GM21390 (cell line): ENCODE measurements around the gene C1QTNF8.

Source experiments
- ATAC-seq: cut with Tn5 transposase; IDR thresholded peaks from one replicate; pipeline ENCODE4 v1.9.1; 2021; ENCODE audit not compliant: unreplicated experiment

Gene C1QTNF8

GRCh38 chr16:1063728-1064127 is 32.3 kb downstream of the C1QTNF8 start:
- ATAC-seq = no peak

- no peak for ATAC-seq
Measured at GRCh38 chr16:1062895-1063294, 33.1 kb downstream of the C1QTNF8 start.

- ATAC-seq = no peak
Measured at GRCh38 chr16:1061769-1062505, 34.1 kb downstream of the C1QTNF8 start.

- no peak for ATAC-seq
Measured at GRCh38 chr16:1060416-1061340, 35.4 kb downstream of the C1QTNF8 start.

- no peak for ATAC-seq
Measured at GRCh38 chr16:1059310-1059709, 36.7 kb downstream of the C1QTNF8 start.

GRCh38 chr16:1058216-1058615 is 37.8 kb downstream of the C1QTNF8 start:
- ATAC-seq = no peak

- ATAC-seq = no peak
Measured at GRCh38 chr16:1057252-1057932, 38.7 kb downstream of the C1QTNF8 start.

- ATAC-seq = no peak
Measured at GRCh38 chr16:1056196-1056595, 39.8 kb downstream of the C1QTNF8 start.

GRCh38 chr16:1055557-1055924 is 40.5 kb downstream of the C1QTNF8 start:
- no peak for ATAC-seq

GRCh38 chr16:1054660-1055556 is 41.1 kb downstream of the C1QTNF8 start:
- ATAC-seq = no peak

- ATAC-seq = no peak
Measured at GRCh38 chr16:1053700-1054368, 42.2 kb downstream of the C1QTNF8 start.

GRCh38 chr16:1053121-1053521 is 42.9 kb downstream of the C1QTNF8 start:
- no peak for ATAC-seq

- ATAC-seq = no peak
Measured at GRCh38 chr16:1052721-1053120, 43.3 kb downstream of the C1QTNF8 start.

- ATAC-seq = no peak
Measured at GRCh38 chr16:1051446-1051845, 44.6 kb downstream of the C1QTNF8 start.

- no peak for ATAC-seq
Measured at GRCh38 chr16:1050921-1051320, 45.1 kb downstream of the C1QTNF8 start.

GRCh38 chr16:1050516-1050915 is 45.5 kb downstream of the C1QTNF8 start:
- ATAC-seq = no peak

- ATAC-seq = no peak
Measured at GRCh38 chr16:1049976-1050247, 46.1 kb downstream of the C1QTNF8 start.

- ATAC-seq = no peak
Measured at GRCh38 chr16:1049113-1049975, 46.7 kb downstream of the C1QTNF8 start.

- ATAC-seq = no peak
Measured at GRCh38 chr16:1048442-1049112, 47.5 kb downstream of the C1QTNF8 start.
